HepG2 (cell line): ENCODE measurements around the gene TASOR2. TPM values are rescaled to one million over a fixed set of nuclear protein-coding genes. Genes with fewer than 3 reads are reported as not detected.

ENCODE experiments used
- AGO2 ChIP-seq: fragments of 200-400 bp; formaldehyde crosslinking; optimal IDR thresholded peaks from 2 replicates; pipeline ENCODE3; 2017; ENCODE audit warnings: mild to moderate bottlenecking, low read depth, low read length, moderate library complexity
- DPF2 ChIP-seq: sonication (generic); formaldehyde crosslinking; IDR thresholded peaks from 2 replicates; pipeline ENCODE4 v1.4.0; 2020; ENCODE audit warnings: mild to moderate bottlenecking, low read depth, missing genetic modification reagents, borderline replicate concordance
- FOXO1 ChIP-seq: sonication (generic); formaldehyde crosslinking; IDR thresholded peaks from 2 replicates; pipeline ENCODE4 v1.4.0; 2020; ENCODE audit warnings: missing genetic modification reagents
- HNF4G ChIP-seq, 2 experiments: sonication (generic) in 1 of 2; formaldehyde crosslinking in 1 of 2; IDR thresholded peaks; 2 replicates each; pipeline versions ENCODE4 v1.4.0 to v1.6.1; 2011 to 2020; ENCODE audit warnings: borderline replicate concordance in 2 of 2, low read depth in 2 of 2, mild to moderate bottlenecking in 2 of 2, low read length in 1 of 2, missing genetic modification reagents in 1 of 2, moderate library complexity in 1 of 2
- KDM6A ChIP-seq: IDR thresholded peaks from 2 replicates; pipeline ENCODE4 v1.6.1; 2016; ENCODE audit warnings: low read depth
- KLF12 ChIP-seq: sonication (generic); formaldehyde crosslinking; IDR thresholded peaks from 2 replicates; pipeline ENCODE4 v1.4.0; 2020; ENCODE audit warnings: missing genetic modification reagents, borderline replicate concordance
- MTA1 ChIP-seq: sonication (generic); formaldehyde crosslinking; IDR thresholded peaks from 2 replicates; pipeline ENCODE4 v1.4.0; 2020; ENCODE audit warnings: missing genetic modification reagents, mild to moderate bottlenecking, borderline replicate concordance
- MTF1 ChIP-seq: sonication (generic); formaldehyde crosslinking; IDR thresholded peaks from 2 replicates; pipeline ENCODE4 v1.5.0; 2020; ENCODE audit warnings: missing genetic modification reagents
- POLR2AphosphoS5 ChIP-seq: IDR thresholded peaks from 2 replicates; pipeline ENCODE4 v1.6.1; 2012; ENCODE audit warnings: low read depth, low read length
- SMYD3 ChIP-seq: sonication (generic); formaldehyde crosslinking; IDR thresholded peaks from 2 replicates; pipeline ENCODE4 v1.8.1; 2023; ENCODE audit warnings: mild to moderate bottlenecking, missing genetic modification reagents
- TARDBP ChIP-seq: sonication (generic); formaldehyde crosslinking; IDR thresholded peaks from 2 replicates; pipeline ENCODE4 v1.8.0; 2022; ENCODE audit warnings: mild to moderate bottlenecking, missing genetic modification reagents
- ZBTB14 ChIP-seq: sonication (generic); formaldehyde crosslinking; IDR thresholded peaks from 2 replicates; pipeline ENCODE4 v1.4.0; 2020; ENCODE audit warnings: missing genetic modification reagents
- ZBTB43 ChIP-seq: sonication (generic); formaldehyde crosslinking; conservative IDR thresholded peaks from 2 replicates; pipeline ENCODE4 v1.4.0; 2020; ENCODE audit warnings: missing genetic modification reagents
- ZNF282 ChIP-seq: fragments of 450-650 bp; IDR thresholded peaks from 2 replicates; pipeline ENCODE4 v1.6.1; 2018; ENCODE audit not compliant: partially characterized antibody
- ZNF362 ChIP-seq: sonication (generic); formaldehyde crosslinking; IDR thresholded peaks from 2 replicates; pipeline ENCODE4 v1.4.0; 2020; ENCODE audit warnings: missing genetic modification reagents, mild to moderate bottlenecking, borderline replicate concordance
- ZNF383 ChIP-seq: sonication (generic); formaldehyde crosslinking; IDR thresholded peaks from 2 replicates; pipeline ENCODE4 v1.4.0; 2020; ENCODE audit warnings: missing genetic modification reagents, mild to moderate bottlenecking, borderline replicate concordance
- ZNF629 ChIP-seq: sonication (generic); formaldehyde crosslinking; conservative IDR thresholded peaks from 2 replicates; pipeline ENCODE4 v1.5.0; 2020; ENCODE audit warnings: missing genetic modification reagents
- ZNF724P ChIP-seq: sonication (generic); formaldehyde crosslinking; IDR thresholded peaks from 2 replicates; pipeline ENCODE4 v1.8.0; 2022; ENCODE audit warnings: missing genetic modification reagents, borderline replicate concordance
- ZNF772 ChIP-seq: sonication (generic); formaldehyde crosslinking; IDR thresholded peaks from 2 replicates; pipeline ENCODE4 v1.5.0; 2020; ENCODE audit warnings: mild to moderate bottlenecking, missing genetic modification reagents
- ZNF790 ChIP-seq: sonication (generic); formaldehyde crosslinking; IDR thresholded peaks from 2 replicates; pipeline ENCODE4 v1.8.0; 2022; ENCODE audit warnings: missing genetic modification reagents, mild to moderate bottlenecking, borderline replicate concordance
- ZNF839 ChIP-seq: sonication (generic); formaldehyde crosslinking; IDR thresholded peaks from 2 replicates; pipeline ENCODE4 v1.4.0; 2020; ENCODE audit warnings: missing genetic modification reagents, mild to moderate bottlenecking, borderline replicate concordance
- ZSCAN9 ChIP-seq: IDR thresholded peaks from 2 replicates; pipeline ENCODE4 v1.6.1; 2016; ENCODE audit warnings: borderline replicate concordance
- polyA plus RNA-seq, 8 experiments: library from polyadenylated mRNA; depleted of rRNA in 3 of 8; stranded (reverse) in 7 of 8; unstranded in 1 of 8; fragments of >200 nt; fragmentation: Illumina TruSeq in 4 of 8; extraction: Trizol in 4 of 8; gene quantifications; 2 replicates each; pipeline versions ENCODE4 v1.2.1 to v1.2.3, GENCODE V29; 2011 to 2016; ENCODE audit warnings: low read depth in 4 of 8, missing spikeins in 1 of 8, mixed read lengths in 1 of 8; ENCODE audit not compliant: insufficient read depth in 1 of 8
- total RNA-seq, 5 experiments: library from RNA; depleted of rRNA; stranded (reverse); fragments of >200 nt; fragmentation: Illumina TruSeq; extraction: Trizol; gene quantifications; 2 replicates each; pipeline ENCODE4 v1.2.3, GENCODE V29; 2016; ENCODE audit warnings: low read depth in 1 of 5
- TF ChIP-seq, protein P1 (sequence below): sonication (generic); formaldehyde crosslinking; IDR thresholded peaks from 2 replicates; pipeline ENCODE4 v1.5.0; 2020; ENCODE audit warnings: mild to moderate bottlenecking, missing genetic modification reagents, moderate library complexity

The TASOR2 gene
- total and polyA plus RNA-seq, 2 of the 13 experiments (the other 11 are each of a cell fraction or from before 2014, with no cell fraction given), result 24.2 to 55.3 TPM

- TF ChIP-seq DPF2 (CRISPR knock-in tag), result no peak
- peak; percentile 96; the same call in 1 of the 2 replicates for TF ChIP-seq MTA1 (CRISPR knock-in tag)
- TF ChIP-seq ZNF724P, result peak; percentile 83
- peak; percentile 70; the same call in 1 of the 2 replicates for TF ChIP-seq ZSCAN9 (CRISPR knock-in tag)
- no peak for TF ChIP-seq SMYD3
- TF ChIP-seq HNF4G (IDR thresholded peaks at IDR 0.05; ENCODE audit: borderline replicate concordance, low read depth, low read length), result no peak
- TF ChIP-seq HNF4G (CRISPR knock-in tag; IDR thresholded peaks at IDR 0.05; ENCODE audit: borderline replicate concordance, low read depth), result peak; percentile 20; the same call in 1 of the 2 replicates
- TF ChIP-seq ZNF362 (CRISPR knock-in tag), result no peak
- TF ChIP-seq ZNF790 (CRISPR knock-in tag), result no peak
- peak; percentile 94 for TF ChIP-seq ZNF772 (CRISPR knock-in tag)
- peak; percentile 31 for TF ChIP-seq KDM6A
- 0 out of 2 replicates have a peak, but pooled peaks have one; percentile 29 for TF ChIP-seq ZBTB14 (CRISPR knock-in tag)
- peak; percentile 73 for TF ChIP-seq POLR2AphosphoS5
- TF ChIP-seq MTF1, result no peak
- peak; percentile 86 for TF ChIP-seq FOXO1 (CRISPR knock-in tag)
- TF ChIP-seq, protein P1, sequence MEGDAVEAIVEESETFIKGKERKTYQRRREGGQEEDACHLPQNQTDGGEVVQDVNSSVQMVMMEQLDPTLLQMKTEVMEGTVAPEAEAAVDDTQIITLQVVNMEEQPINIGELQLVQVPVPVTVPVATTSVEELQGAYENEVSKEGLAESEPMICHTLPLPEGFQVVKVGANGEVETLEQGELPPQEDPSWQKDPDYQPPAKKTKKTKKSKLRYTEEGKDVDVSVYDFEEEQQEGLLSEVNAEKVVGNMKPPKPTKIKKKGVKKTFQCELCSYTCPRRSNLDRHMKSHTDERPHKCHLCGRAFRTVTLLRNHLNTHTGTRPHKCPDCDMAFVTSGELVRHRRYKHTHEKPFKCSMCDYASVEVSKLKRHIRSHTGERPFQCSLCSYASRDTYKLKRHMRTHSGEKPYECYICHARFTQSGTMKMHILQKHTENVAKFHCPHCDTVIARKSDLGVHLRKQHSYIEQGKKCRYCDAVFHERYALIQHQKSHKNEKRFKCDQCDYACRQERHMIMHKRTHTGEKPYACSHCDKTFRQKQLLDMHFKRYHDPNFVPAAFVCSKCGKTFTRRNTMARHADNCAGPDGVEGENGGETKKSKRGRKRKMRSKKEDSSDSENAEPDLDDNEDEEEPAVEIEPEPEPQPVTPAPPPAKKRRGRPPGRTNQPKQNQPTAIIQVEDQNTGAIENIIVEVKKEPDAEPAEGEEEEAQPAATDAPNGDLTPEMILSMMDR (CRISPR knock-in tag), result peak; percentile 24
- no peak for TF ChIP-seq ZNF383 (CRISPR knock-in tag)
- peak; percentile 87 for TF ChIP-seq AGO2
- TF ChIP-seq ZNF839 (CRISPR knock-in tag), result peak; percentile 71; the same call in 1 of the 2 replicates
- no peak for TF ChIP-seq ZNF282
- peak; percentile 12; the same call in 1 of the 2 replicates for TF ChIP-seq ZBTB43
- 0 out of 2 replicates have a peak, but pooled peaks have one; percentile 69 for TF ChIP-seq KLF12
- TF ChIP-seq ZNF629 (CRISPR knock-in tag), result peak; percentile 65; the same call in 1 of the 2 replicates
- peak; percentile 70 for TF ChIP-seq TARDBP (CRISPR knock-in tag)
Measured at GRCh38 chr10:5692461-5693358, 8.1 kb downstream of the TASOR2 start (continued).
